ENCODE data around the gene PIGU. TPM values are rescaled to one million over a fixed set of nuclear protein-coding genes. Genes with fewer than 3 reads are reported as not detected.
A peak's percentile ranks its signal among the peaks of the same experiment; 100 is the strongest.
"Not testable (repeated sequence)": the region's sequence is repeated elsewhere in the genome, so short reads cannot be mapped to it uniquely, and the experiment has no call there.

The PIGU gene
- total RNA-seq, 2 donors from 2014 or later = 20.7 to 25.2 TPM

DNA sequence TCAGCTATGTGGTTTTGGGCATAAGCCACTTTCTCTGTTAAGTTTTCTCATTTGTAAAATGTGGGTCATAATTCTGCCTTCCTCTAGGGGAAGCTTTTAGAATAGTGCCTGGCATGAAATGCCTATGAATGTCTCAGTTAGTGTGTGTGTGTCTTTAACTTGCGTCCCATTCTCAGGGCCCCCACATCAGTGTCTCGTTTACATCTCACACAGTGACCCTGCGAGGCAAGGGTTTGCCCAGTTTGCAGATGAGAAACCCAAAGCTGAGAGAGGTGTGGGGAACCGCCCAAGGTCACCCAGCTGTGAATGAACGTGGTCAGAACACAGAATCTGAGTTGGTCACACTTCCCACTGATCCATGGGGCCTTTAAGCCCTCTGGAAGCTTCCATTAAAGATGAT, 146.6 kb downstream of the PIGU start:
- ATAC-seq (replicated peaks in 1 of 2) (no peak), DNase-seq (no peak)
- Mint-ChIP-seq H3K27me3 (ENCODE audit: low read depth) (no peaks in the 10 kb centered on the region), H3K27ac (no peak overlapping the region), H3K4me3 (no peak overlapping the region), H3K4me1 (ENCODE audit: low read depth) (no peaks in the 10 kb centered on the region), H3K9me3 (no peaks in the 10 kb centered on the region), H3K36me3 (ENCODE audit: insufficient read depth in 2 of 2) (peaks cover 0 to 8% of the 10 kb centered on the region in 2 donors)

DNA sequence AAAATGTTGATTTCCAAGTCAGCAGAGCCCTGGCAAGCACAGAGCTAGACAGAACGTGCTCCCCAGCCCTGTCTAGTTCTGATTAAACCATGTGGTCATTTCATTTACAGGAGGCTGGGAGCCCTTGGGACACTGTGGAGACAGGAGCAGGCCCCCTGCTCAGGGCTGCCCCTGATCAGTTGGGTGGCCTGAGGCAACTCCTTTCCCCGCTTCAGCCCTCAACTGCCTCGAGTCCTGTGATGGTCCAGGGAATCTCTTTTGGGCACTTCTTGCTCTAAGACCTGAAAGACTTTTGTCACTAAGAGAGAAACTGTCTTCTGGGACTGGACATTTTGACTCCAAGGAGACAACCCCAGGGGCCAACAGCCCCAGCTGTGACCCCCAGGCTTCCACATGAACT, 147.2 kb downstream of the PIGU start:
- Mint-ChIP-seq H3K4me1 (ENCODE audit: low read depth) (no peaks in the 10 kb centered on the region), H3K27me3 (ENCODE audit: low read depth) (no peaks in the 10 kb centered on the region), H3K4me3 (no peak overlapping the region), H3K9me3 (no peaks in the 10 kb centered on the region), H3K27ac (no peak overlapping the region), H3K36me3 (ENCODE audit: insufficient read depth in 2 of 2) (peaks cover 0 to 8% of the 10 kb centered on the region in 2 donors)
- no peak for DNase-seq
- ATAC-seq (replicated peaks in 1 of 2) = no peak

DNA sequence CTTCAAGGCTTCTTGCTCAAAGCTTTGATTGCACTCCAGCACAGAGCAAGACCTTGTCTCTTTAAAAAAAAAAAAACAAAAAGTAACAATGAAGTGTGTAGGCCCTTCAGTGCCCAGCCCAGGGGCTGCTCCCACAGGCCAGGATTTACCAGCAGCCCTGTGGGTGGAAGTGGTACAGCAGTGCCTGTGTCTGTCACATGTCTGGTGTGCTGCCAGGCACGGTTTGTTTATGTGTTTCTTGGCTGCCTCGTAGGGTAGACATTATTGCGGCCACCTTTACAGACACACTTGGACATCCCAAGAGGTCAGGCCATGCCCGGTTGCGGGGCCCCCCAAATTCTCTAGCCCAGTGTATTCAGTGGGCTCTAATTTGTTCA, 148.0 kb downstream of the PIGU start:
- Mint-ChIP-seq H3K4me3 (no peak overlapping the region), H3K9me3 (no peaks in the 10 kb centered on the region), H3K36me3 (ENCODE audit: insufficient read depth in 2 of 2) (peaks cover 0 to 7% of the 10 kb centered on the region in 2 donors), H3K27me3 (ENCODE audit: low read depth) (no peaks in the 10 kb centered on the region), H3K4me1 (ENCODE audit: low read depth) (no peaks in the 10 kb centered on the region), H3K27ac (no peak overlapping the region)
- no peak for DNase-seq
- no peak for ATAC-seq (replicated peaks in 1 of 2)

DNA sequence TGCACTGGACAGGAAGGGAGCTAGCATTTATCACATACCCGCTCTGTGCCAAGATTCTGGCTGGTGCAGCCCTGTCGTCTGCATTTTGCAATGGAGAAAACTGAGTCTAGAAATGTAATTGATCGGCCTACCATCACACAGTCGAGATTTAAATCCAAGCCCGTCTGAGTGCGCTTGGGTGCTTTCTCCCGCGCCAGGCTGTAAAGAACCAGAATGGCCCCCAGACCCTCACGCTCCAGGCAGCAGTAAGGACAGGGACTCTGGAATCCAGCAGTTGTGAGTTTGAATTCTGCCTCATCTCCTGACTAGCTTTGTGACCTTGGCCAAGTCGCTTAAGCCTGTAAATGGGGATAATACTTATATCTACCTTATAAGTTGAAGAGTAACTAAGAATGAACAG, 149.9 kb downstream of the PIGU start:
- H3K4me3 Mint-ChIP-seq = no peak overlapping the region
- peaks cover 17% of the 10 kb centered on the region for H3K4me1 Mint-ChIP-seq (ENCODE audit: low read depth)
- H3K27me3 Mint-ChIP-seq (ENCODE audit: low read depth) = no peaks in the 10 kb centered on the region
- H3K9me3 Mint-ChIP-seq = peaks cover 0 to under 1% of the 10 kb centered on the region in 2 donors
- H3K27ac Mint-ChIP-seq = no peak overlapping the region
- ATAC-seq (replicated peaks in 1 of 2) = no peak
- no peak for DNase-seq
- peaks cover 0 to 10% of the 10 kb centered on the region in 2 donors for H3K36me3 Mint-ChIP-seq (ENCODE audit: insufficient read depth in 2 of 2)

DNA sequence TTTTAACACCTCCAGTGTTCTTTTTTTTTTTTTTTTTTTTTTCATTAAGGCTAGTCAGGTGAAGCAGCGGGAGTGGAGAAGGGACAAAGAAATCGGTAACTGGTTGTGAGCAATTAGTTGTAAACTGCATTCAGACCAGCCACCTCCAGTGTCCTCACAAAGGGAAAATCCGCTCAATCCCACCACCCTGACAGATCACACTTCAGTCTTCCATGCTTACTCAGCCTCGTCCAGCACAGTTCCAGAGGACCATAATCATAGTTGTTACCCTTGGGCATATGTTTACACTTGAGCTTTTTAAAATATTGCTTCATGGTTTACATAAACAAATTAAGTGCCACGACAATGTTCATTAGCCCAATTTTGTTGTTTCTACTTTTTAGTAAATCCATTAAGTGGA, 150.4 kb downstream of the PIGU start:
- Mint-ChIP-seq H3K27ac (no peak overlapping the region), H3K27me3 (ENCODE audit: low read depth) (no peaks in the 10 kb centered on the region), H3K4me3 (no peak overlapping the region), H3K36me3 (ENCODE audit: insufficient read depth in 2 of 2) (peaks cover 0 to 10% of the 10 kb centered on the region in 2 donors), H3K4me1 (ENCODE audit: low read depth) (peaks cover 19% of the 10 kb centered on the region), H3K9me3 (peaks cover 0 to 2% of the 10 kb centered on the region in 2 donors)
- ATAC-seq (replicated peaks in 1 of 2) (no peak), DNase-seq (no peak)

DNA sequence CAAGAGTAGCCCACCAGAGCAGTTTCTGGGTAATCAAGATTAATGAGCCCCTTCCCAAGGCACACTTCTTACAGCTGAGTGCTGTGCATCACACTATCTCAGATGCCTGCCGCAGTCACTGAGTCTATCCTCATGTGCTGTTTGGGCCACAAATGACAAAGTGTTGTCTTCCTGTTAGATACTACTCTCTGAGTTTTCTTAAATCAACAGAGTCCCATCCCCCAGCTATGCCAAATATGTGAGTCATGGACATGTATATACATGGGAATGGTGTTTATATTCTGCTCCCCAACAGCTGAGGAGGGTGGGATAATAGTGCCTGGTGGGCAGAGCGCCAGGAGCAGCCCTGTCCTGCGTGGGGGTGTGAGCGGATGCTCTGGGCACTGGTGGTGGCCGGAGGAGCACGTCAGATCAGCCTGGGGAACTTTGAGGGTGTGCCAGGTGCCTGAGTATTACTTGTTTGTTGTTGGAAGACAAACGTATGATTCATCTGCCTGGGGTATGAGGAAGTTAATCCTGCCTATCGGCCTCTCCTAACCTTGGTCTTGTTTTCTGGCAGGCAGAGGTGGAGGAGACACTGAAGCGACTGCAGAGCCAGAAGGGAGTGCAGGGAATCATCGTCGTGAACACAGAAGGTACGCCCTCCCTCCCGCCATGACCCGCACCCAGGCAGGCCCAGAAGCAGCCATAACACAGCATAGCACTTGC, 151.0 kb downstream of the PIGU start:
- no peaks in the 10 kb centered on the region for H3K27me3 Mint-ChIP-seq (ENCODE audit: low read depth)
- H3K27ac Mint-ChIP-seq = no peak overlapping the region
- no peak for ATAC-seq (replicated peaks in 1 of 2)
- peaks cover 0 to 9% of the 10 kb centered on the region in 2 donors for H3K36me3 Mint-ChIP-seq (ENCODE audit: insufficient read depth in 2 of 2)
- peaks cover 25% of the 10 kb centered on the region for H3K4me1 Mint-ChIP-seq (ENCODE audit: low read depth)
- H3K9me3 Mint-ChIP-seq = peaks cover 0 to 2% of the 10 kb centered on the region in 2 donors
- no peak overlapping the region for H3K4me3 Mint-ChIP-seq
- no peak for DNase-seq

DNA sequence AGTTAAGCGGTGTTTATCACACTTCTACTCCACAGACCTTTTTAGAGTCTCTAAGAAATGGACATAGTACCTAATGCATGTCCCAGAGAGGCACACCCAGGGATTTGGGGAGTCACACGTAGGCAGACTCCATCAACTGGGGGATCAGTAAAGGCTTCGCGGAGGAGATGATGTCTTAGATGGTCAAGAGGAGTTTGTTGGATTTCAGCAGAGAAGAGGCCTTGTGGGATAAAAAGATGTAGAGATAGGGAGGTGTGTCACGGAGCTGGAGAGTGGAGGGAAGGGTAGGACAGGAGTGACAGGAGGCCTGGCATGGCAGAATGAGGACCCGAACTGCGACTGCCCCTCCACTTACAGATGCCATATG, 151.6 kb downstream of the PIGU start:
- H3K9me3 Mint-ChIP-seq = peaks cover 0 to 2% of the 10 kb centered on the region in 2 donors
- no peak overlapping the region for H3K4me3 Mint-ChIP-seq
- no peak for DNase-seq
- ATAC-seq (replicated peaks in 1 of 2) = no peak
- H3K27me3 Mint-ChIP-seq (ENCODE audit: low read depth) = no peaks in the 10 kb centered on the region
- H3K36me3 Mint-ChIP-seq (ENCODE audit: insufficient read depth in 2 of 2) = peaks cover 0 to 6% of the 10 kb centered on the region in 2 donors
- peaks cover 29% of the 10 kb centered on the region for H3K4me1 Mint-ChIP-seq (ENCODE audit: low read depth)
- no peak overlapping the region for H3K27ac Mint-ChIP-seq

DNA sequence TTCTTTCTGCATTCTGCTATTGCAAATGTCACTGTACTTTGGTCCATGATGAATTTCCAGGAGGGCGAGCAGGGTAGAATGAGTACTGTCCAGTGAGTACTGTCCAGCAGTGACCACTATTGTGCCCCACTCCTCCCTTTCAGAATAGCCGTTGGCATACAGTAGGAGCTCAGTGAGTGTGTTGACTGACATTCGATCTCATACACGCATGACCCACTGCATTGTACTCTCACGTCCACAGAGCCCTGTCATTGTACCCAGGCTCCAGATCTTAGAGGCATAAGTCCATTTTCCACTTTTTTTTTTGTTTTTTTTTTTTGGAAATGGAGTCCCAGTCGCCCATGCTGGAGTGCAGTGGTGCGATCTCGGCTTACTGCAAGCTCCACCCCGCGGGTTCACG, 152.5 kb downstream of the PIGU start:
- Mint-ChIP-seq H3K4me3 (no peak overlapping the region), H3K4me1 (ENCODE audit: low read depth) (peaks cover 29% of the 10 kb centered on the region), H3K27me3 (ENCODE audit: low read depth) (no peaks in the 10 kb centered on the region), H3K9me3 (peaks cover 0 to 2% of the 10 kb centered on the region in 2 donors), H3K27ac (no peak overlapping the region), H3K36me3 (ENCODE audit: insufficient read depth in 2 of 2) (peaks cover 0 to 9% of the 10 kb centered on the region in 2 donors)
- ATAC-seq (replicated peaks in 1 of 2) (no peak), DNase-seq (no peak)

DNA sequence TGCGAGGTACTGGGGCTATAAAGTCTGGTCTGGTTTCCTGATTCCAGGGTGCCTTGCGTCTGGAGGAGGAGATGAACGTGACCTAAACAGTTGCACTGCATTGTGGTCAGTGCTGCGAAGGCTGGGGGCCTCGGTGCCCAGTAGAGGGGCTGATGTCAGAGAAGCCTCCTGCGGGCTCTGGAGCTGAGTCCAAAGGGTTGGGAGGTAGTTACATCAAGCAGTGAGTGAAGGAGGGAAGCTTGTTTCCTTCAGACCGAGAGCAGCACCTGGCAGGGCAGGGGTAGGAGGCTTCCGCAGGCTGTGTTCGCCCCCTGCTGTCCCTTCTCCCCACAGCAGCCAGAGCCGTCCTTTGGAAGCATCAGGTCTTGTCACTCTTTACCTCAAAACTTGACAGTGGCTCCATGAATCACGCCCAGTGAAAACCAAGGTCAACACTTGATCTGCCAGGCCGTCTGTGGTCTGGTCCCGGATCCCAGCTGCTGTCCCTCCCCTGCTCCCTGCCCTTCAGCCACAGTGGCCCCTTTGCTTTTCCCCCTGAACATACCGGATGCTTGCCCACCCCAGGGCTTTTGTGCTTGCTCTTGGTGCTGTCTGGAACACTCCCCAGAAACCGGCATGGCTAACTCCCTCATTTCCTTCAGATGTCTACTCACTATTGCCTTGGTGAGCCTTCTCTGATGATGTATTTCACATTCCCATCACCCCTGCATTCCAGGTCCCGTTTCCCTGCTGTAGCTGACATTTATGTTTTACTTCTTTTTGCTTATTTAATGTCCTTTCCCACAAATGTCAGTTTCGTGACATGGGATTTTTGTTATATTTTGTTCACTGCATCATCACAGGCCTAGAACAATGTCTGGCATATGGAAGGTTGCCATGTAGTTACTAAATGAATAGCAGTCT, 153.7 kb downstream of the PIGU start:
- H3K9me3 Mint-ChIP-seq = peaks cover 0 to 2% of the 10 kb centered on the region in 2 donors
- peak overlapping the region; percentile 52 for H3K27ac Mint-ChIP-seq
- H3K36me3 Mint-ChIP-seq (ENCODE audit: insufficient read depth in 2 of 2) = peaks cover 0 to 11% of the 10 kb centered on the region in 2 donors
- no peaks in the 10 kb centered on the region for H3K27me3 Mint-ChIP-seq (ENCODE audit: low read depth)
- H3K4me1 Mint-ChIP-seq (ENCODE audit: low read depth) = peaks cover 37% of the 10 kb centered on the region
- ATAC-seq (replicated peaks in 1 of 2) (peak; percentile 75 to 79), DNase-seq (peak; percentile 62 to 63)
- H3K4me3 Mint-ChIP-seq = no peak overlapping the region

DNA sequence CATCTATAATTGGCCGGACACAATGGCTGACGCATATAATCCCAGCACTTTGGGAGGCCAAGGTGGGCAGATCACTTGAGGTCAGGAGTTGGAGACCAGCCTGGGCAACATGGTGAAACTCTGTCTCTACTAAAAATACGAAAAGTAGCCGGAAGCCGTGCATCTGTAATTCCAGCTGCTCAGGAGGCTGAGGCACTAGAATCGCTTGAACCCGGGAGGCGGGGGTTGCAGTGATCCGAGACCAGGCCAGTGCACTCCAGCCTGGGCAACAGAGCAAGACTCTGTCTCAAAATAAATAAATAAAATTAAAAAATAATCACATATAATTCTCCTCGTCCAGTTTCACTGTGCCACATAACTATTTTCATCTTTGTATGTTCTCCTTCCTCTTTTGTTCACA, 157.1 kb downstream of the PIGU start:
- H3K4me1 Mint-ChIP-seq (ENCODE audit: low read depth) = peaks cover 48% of the 10 kb centered on the region

DNA sequence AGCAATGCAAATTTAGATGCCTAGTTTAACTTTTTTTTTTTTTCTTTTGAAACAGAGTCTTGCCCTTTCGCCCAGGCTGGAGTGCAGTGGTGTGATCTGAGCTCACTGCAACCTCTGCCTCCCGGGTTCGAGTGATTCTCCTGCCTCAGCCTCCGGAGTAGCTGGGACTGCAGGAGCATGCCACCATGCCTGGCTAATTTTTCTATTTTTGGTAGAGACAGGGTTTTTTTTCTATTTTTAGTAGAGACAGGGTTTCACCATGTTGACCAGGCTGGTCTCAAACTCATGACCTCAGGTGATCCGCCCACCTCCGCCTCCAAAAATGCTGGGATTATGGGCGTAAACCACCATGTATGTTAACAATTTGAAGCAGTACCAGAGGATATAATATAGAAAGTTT, 158.0 kb downstream of the PIGU start:
- Mint-ChIP-seq H3K36me3 (ENCODE audit: insufficient read depth in 2 of 2) (peaks cover 0 to 13% of the 10 kb centered on the region in 2 donors), H3K4me1 (ENCODE audit: low read depth) (peaks cover 57% of the 10 kb centered on the region), H3K27ac (peak overlapping the region; percentile 82), H3K4me3 (peak overlapping the region; percentile 43 to 76)
- H3K9me3 Mint-ChIP-seq; ATAC-seq (replicated peaks in 1 of 2); DNase-seq; H3K27me3 Mint-ChIP-seq (ENCODE audit: low read depth): not testable (repeated sequence)

More for the DNA sequence above, 157.1 kb downstream of the PIGU start:
- H3K4me3 Mint-ChIP-seq; ATAC-seq (replicated peaks in 1 of 2); H3K9me3 Mint-ChIP-seq; DNase-seq; H3K27me3 Mint-ChIP-seq (ENCODE audit: low read depth); H3K27ac Mint-ChIP-seq: not testable (repeated sequence)
- peaks cover 0 to 13% of the 10 kb centered on the region in 2 donors for H3K36me3 Mint-ChIP-seq (ENCODE audit: insufficient read depth in 2 of 2)

DNA sequence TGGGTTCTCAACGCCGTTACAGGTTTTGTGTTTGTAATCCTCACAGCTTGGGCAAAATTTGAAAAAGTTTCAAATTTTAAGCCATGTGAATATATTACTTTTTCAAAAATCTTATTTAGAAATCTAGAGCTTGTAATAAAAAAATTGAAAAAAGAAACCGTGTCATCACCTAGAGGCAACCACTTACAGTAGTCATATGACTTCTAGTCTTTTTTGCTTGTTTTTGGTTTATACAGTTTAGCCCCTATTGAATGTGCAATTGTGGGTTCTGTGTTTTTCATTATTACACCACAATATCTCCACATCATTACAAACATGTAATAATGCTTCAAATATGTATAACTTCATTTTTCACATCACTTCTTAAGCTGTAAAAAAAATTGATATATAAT, 159.8 kb downstream of the PIGU start:
- peak; percentile 22 to 24 for ATAC-seq (replicated peaks in 1 of 2)
- peaks cover 0 to 2% of the 10 kb centered on the region in 2 donors for H3K9me3 Mint-ChIP-seq
- no peaks in the 10 kb centered on the region for H3K27me3 Mint-ChIP-seq (ENCODE audit: low read depth)
- H3K27ac Mint-ChIP-seq = peak overlapping the region; percentile 99
- peak overlapping the region; percentile 98 to 99 for H3K4me3 Mint-ChIP-seq
- peaks cover 0 to 11% of the 10 kb centered on the region in 2 donors for H3K36me3 Mint-ChIP-seq (ENCODE audit: insufficient read depth in 2 of 2)
- H3K4me1 Mint-ChIP-seq (ENCODE audit: low read depth) = peaks cover 41% of the 10 kb centered on the region
- DNase-seq = no peak

Measured in activated T-cell treated with anti-CD3 and anti-CD28 coated beads, Interleukin-2, amount 50 U/mL, for 72 hours (primary cell).